ENCODE data around the gene C1QTNF5. TPM values are rescaled to one million over a fixed set of nuclear protein-coding genes. Genes with fewer than 3 reads are reported as not detected.
A peak's percentile ranks its signal among the peaks of the same experiment; 100 is the strongest.

The C1QTNF5 gene
- total RNA-seq, 1 experiment from 2014 or later, result not detected

- no peak for TF ChIP-seq YY1 (IDR thresholded peaks at IDR 0.05; ENCODE audit: extremely low read depth, insufficient replicate concordance, low read depth, low read length)
Observed at GRCh38 chr11:119340335-119341221, at the start of gene C1QTNF5 (continued).

DNA sequence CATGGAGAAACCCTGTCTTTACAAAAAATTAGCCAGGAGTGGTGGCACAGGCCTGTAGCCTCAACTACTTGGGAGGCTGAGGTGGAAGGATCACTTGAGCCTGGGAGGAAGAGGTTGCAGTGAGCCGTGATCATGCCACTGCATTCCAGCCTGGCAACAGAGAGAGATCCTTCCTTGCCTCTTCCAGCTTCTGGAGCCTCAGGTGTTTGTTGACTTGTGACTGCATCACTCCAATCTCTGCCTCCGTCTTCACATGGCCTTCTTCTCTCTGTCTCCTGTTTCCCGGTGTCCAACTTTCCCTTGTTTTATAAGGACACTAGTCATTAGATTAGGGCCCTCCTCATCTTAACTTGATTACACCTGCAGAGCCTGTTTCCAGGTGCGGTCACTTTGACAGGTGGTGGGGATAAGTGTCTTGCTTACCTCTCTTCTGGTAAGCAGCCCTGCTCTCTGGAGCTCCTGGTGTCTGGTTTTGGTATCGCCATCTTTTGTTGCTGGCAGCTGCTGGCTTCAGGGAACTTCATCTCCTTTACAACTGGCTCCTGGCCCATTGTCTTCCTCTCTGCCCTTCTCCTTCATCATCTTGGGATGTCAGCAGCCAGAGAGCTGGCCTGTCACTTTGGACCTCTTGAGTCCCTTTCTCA lies 49.0 kb upstream of the C1QTNF5 start:
- no peaks in the 10 kb centered on the region for H3K79me2 ChIP-seq (ENCODE audit: insufficient read depth, low read length)
- DNase-seq (ENCODE audit: low read depth, low spot score) (no peak), ATAC-seq (peak; percentile 88)
- no peak overlapping the region for H3K4me2 ChIP-seq (ENCODE audit: low read length)
- no peak overlapping the region for H3K9ac ChIP-seq (ENCODE audit: low read length)
- no peak overlapping the region for H2AFZ ChIP-seq (ENCODE audit: low read depth, low read length, poor library complexity, severe bottlenecking)
- no peaks in the 10 kb centered on the region for H3K36me3 ChIP-seq (ENCODE audit: control insufficient read depth in 1 of 2, insufficient read depth in 2 of 2, low read length in 2 of 2)
- intact Hi-C loops (cut with micrococcal nuclease), result no loop called here
- no TSS peak for BruUV-seq (replicated peaks)
- no peaks in the 10 kb centered on the region for H3K9me2 ChIP-seq (ENCODE audit: insufficient read depth)
- H3K27me3 ChIP-seq (ENCODE audit: insufficient read depth, low read length), result no peaks in the 10 kb centered on the region
- TF ChIP-seq MAX (IDR thresholded peaks at IDR 0.05) (no peak), CTCF (IDR thresholded peaks at IDR 0.05 in 2 of 3, conservative IDR thresholded peaks at IDR 0.05 in 1 of 3; ENCODE audit: borderline replicate concordance in 1 of 3, insufficient read depth in 1 of 3, low read depth in 2 of 3, low read length in 2 of 3) (peak in 2 of 3 experiments; percentile 53 to 59; a peak in 4 of 6 replicates)
- POLR2A ChIA-PET, result no interaction called here
- H3K4me1 ChIP-seq (ENCODE audit: control insufficient read depth in 1 of 2, insufficient read depth in 2 of 2, low read length in 2 of 2), result no peaks in the 10 kb centered on the region
- H3K4me3 ChIP-seq (replicated peaks in 1 of 2; ENCODE audit: low read depth in 1 of 2, low read length in 2 of 2), result no peak overlapping the region
- H4K20me1 ChIP-seq (ENCODE audit: insufficient read depth), result no peaks in the 10 kb centered on the region
- RAD21 ChIA-PET (ENCODE audit: low non-redundant PET in 1 of 2, low total read pairs in 2 of 2, uncharacterized antibody in 2 of 2, unreplicated experiment in 2 of 2), result no interaction called here
- no peaks in the 10 kb centered on the region for H3K9me3 ChIP-seq (ENCODE audit: control insufficient read depth in 1 of 2, insufficient read depth in 1 of 2, low read depth in 1 of 2, low read length in 2 of 2)
- CTCF ChIA-PET, result interaction anchor here (1.0 to 1.5 kb wide), 4 partner anchors 9 to 51 kb away, joined by 3 to 6 read pairs (median 3); partner anchors contain the start of gene USP2
- H3K27ac ChIP-seq (ENCODE audit: low read depth, low read length), result no peak overlapping the region
